HepG2 (cell line): ENCODE measurements around the gene PLEKHG5. TPM values are rescaled to one million over a fixed set of nuclear protein-coding genes. Genes with fewer than 3 reads are reported as not detected.

Experiments
- BRD4 ChIP-seq: sonication (generic); formaldehyde crosslinking; IDR thresholded peaks from 2 replicates; pipeline ENCODE4 v1.4.0; 2020; ENCODE audit warnings: missing genetic modification reagents
- GMEB2 ChIP-seq: IDR thresholded peaks from 2 replicates; pipeline ENCODE4 v1.6.1; 2016; ENCODE audit warnings: missing biosample characterization, missing genetic modification reagents, low read depth
- HDAC1 ChIP-seq: sonication (generic); formaldehyde crosslinking; IDR thresholded peaks from 2 replicates; pipeline ENCODE4 v1.5.1; 2020; ENCODE audit warnings: mild to moderate bottlenecking, missing genetic modification reagents
- HOXA3 ChIP-seq: sonication (generic); formaldehyde crosslinking; IDR thresholded peaks from 2 replicates; pipeline ENCODE4 v1.5.0; 2020; ENCODE audit warnings: missing genetic modification reagents
- IRF9 ChIP-seq: sonication (generic); formaldehyde crosslinking; IDR thresholded peaks from 2 replicates; pipeline ENCODE4 v1.8.0; 2022; ENCODE audit warnings: missing genetic modification reagents, mild to moderate bottlenecking, borderline replicate concordance
- KDM1A ChIP-seq: IDR thresholded peaks from 2 replicates; pipeline ENCODE4 v1.6.1; 2016; ENCODE audit warnings: missing compliant biosample characterization
- LCORL ChIP-seq, 2 experiments: fragments of 450-650 bp in 1 of 2; sonication (generic) in 1 of 2; formaldehyde crosslinking in 1 of 2; IDR thresholded peaks; 2 replicates each; pipeline versions ENCODE4 v1.5.0 to v1.6.1; 2017 to 2020; ENCODE audit warnings: antibody characterized with exemption in 1 of 2, missing genetic modification reagents in 1 of 2
- MIER3 ChIP-seq: IDR thresholded peaks from 2 replicates; pipeline ENCODE4 v1.6.1; 2016; ENCODE audit warnings: missing compliant biosample characterization, borderline replicate concordance
- ZNF143 ChIP-seq: sonication (generic); formaldehyde crosslinking; IDR thresholded peaks from 2 replicates; pipeline ENCODE4 v1.4.0; 2020; ENCODE audit warnings: missing genetic modification reagents
- ZNF512B ChIP-seq: sonication (generic); formaldehyde crosslinking; IDR thresholded peaks from 2 replicates; pipeline ENCODE4 v1.5.1; 2020; ENCODE audit warnings: missing genetic modification reagents, mild to moderate bottlenecking, borderline replicate concordance
- ZSCAN21 ChIP-seq: sonication (generic); formaldehyde crosslinking; IDR thresholded peaks from 2 replicates; pipeline ENCODE4 v1.8.0; 2022; ENCODE audit warnings: mild to moderate bottlenecking, missing genetic modification reagents, moderate library complexity, borderline replicate concordance
- polyA plus RNA-seq, 8 experiments: library from polyadenylated mRNA; depleted of rRNA in 3 of 8; stranded (reverse) in 7 of 8; unstranded in 1 of 8; fragments of >200 nt; fragmentation: Illumina TruSeq in 4 of 8; extraction: Trizol in 4 of 8; gene quantifications; 2 replicates each; pipeline versions ENCODE4 v1.2.1 to v1.2.3, GENCODE V29; 2011 to 2016; ENCODE audit warnings: low read depth in 4 of 8, missing spikeins in 1 of 8, mixed read lengths in 1 of 8; ENCODE audit not compliant: insufficient read depth in 1 of 8
- total RNA-seq, 5 experiments: library from RNA; depleted of rRNA; stranded (reverse); fragments of >200 nt; fragmentation: Illumina TruSeq; extraction: Trizol; gene quantifications; 2 replicates each; pipeline ENCODE4 v1.2.3, GENCODE V29; 2016; ENCODE audit warnings: low read depth in 1 of 5

Gene PLEKHG5
- total and polyA plus RNA-seq, 2 of the 13 experiments (the other 11 are each of a cell fraction or from before 2014, with no cell fraction given), result 1.9 to 3.5 TPM

GRCh38 chr1:6512245-6512907 lies 20.9 kb upstream of the PLEKHG5 start (continued):
- no peak for TF ChIP-seq IRF9
- TF ChIP-seq ZSCAN21 (CRISPR knock-in tag), result 0 out of 2 replicates have a peak, but pooled peaks have one; percentile 20
- no peak for TF ChIP-seq BRD4 (CRISPR knock-in tag)
- TF ChIP-seq GMEB2 (CRISPR knock-in tag), result no peak
- no peak for TF ChIP-seq ZNF143
- 0 out of 2 replicates have a peak, but pooled peaks have one; percentile 27 for TF ChIP-seq HDAC1 (CRISPR knock-in tag)
- no peak for TF ChIP-seq LCORL (IDR thresholded peaks at IDR 0.05)
- peak; percentile 78 for TF ChIP-seq LCORL (CRISPR knock-in tag; IDR thresholded peaks at IDR 0.05)
- TF ChIP-seq HOXA3 (CRISPR knock-in tag), result peak; percentile 39
- TF ChIP-seq MIER3 (CRISPR knock-in tag), result no peak
- no peak for TF ChIP-seq KDM1A (CRISPR knock-in tag)
- TF ChIP-seq ZNF512B (CRISPR knock-in tag), result 0 out of 2 replicates have a peak, but pooled peaks have one; percentile 45
